GM21381 (cell line): ENCODE data around the gene GPR3.
"Not testable (repeated sequence)": the region's sequence is repeated elsewhere in the genome, so short reads cannot be mapped to it uniquely, and the experiment has no call there.

Experiments
- ATAC-seq: cut with Tn5 transposase; IDR thresholded peaks from one replicate; pipeline ENCODE4 v1.9.1; 2021; ENCODE audit warnings: mild to moderate bottlenecking, moderate library complexity; ENCODE audit not compliant: unreplicated experiment

GPR3 gene

GRCh38 chr1:27418326-27419185 is 26.1 kb downstream of the GPR3 start:
- peak; percentile 72 for ATAC-seq

GRCh38 chr1:27423709-27424108 is 31.3 kb downstream of the GPR3 start:
- ATAC-seq = no peak

- ATAC-seq = no peak
These were observed 34.9 kb downstream of the GPR3 start for GRCh38 chr1:27427329-27427728.

GRCh38 chr1:27427816-27428315 is 35.4 kb downstream of the GPR3 start:
- no peak for ATAC-seq

GRCh38 chr1:27428316-27429028 is 36.0 kb downstream of the GPR3 start:
- no peak for ATAC-seq

GRCh38 chr1:27429029-27429425 is 36.6 kb downstream of the GPR3 start:
- ATAC-seq = no peak

- no peak for ATAC-seq
These were observed 38.6 kb downstream of the GPR3 start for GRCh38 chr1:27430903-27431600.

- no peak for ATAC-seq
These were observed 39.1 kb downstream of the GPR3 start for GRCh38 chr1:27431601-27431940.

- not testable (repeated sequence) for ATAC-seq
These were observed 40.3 kb downstream of the GPR3 start for GRCh38 chr1:27432725-27433124.

- ATAC-seq = no peak
These were observed 41.3 kb downstream of the GPR3 start for GRCh38 chr1:27433706-27434105.

GRCh38 chr1:27435566-27436203 is 43.3 kb downstream of the GPR3 start:
- ATAC-seq = no peak

GRCh38 chr1:27436204-27437159 is 44.1 kb downstream of the GPR3 start:
- ATAC-seq = no peak

GRCh38 chr1:27438621-27439061 is 46.2 kb downstream of the GPR3 start:
- no peak for ATAC-seq

GRCh38 chr1:27439150-27439549 is 46.7 kb downstream of the GPR3 start:
- no peak for ATAC-seq

GRCh38 chr1:27444632-27445031 is 52.2 kb downstream of the GPR3 start:
- no peak for ATAC-seq
